WERI-Rb-1 (cell line): ENCODE data around the gene APLP2.

Source experiments
- DNase-seq: peaks from one replicate; pipeline ENCODE4 v3.0.0-alpha.2; 2020
- H3K27ac ChIP-seq: fragments of 250-450 bp; sonication (Bioruptor Pico); 2 replicates; pipeline ENCODE4 v1.5.1; 2020; ENCODE audit warnings: mild to moderate bottlenecking, moderate library complexity
- H3K27me3 ChIP-seq: fragments of 250-450 bp; sonication (Bioruptor Pico); 2 replicates; pipeline ENCODE4 v1.5.1; 2021; ENCODE audit warnings: mild to moderate bottlenecking, low read depth, moderate library complexity; ENCODE audit not compliant: insufficient read depth, severe bottlenecking
- H3K36me3 ChIP-seq: fragments of 250-450 bp; sonication (Bioruptor Pico); 2 replicates; pipeline ENCODE4 v1.5.1; 2020; ENCODE audit warnings: mild to moderate bottlenecking, moderate library complexity
- H3K4me3 ChIP-seq: 2 replicates; pipeline ENCODE4 v1.5.1; 2011; ENCODE audit warnings: low read depth, mild to moderate bottlenecking, control low read depth, low read length
- H3K9me3 ChIP-seq: fragments of 250-450 bp; sonication (Bioruptor Pico); 2 replicates; pipeline ENCODE4 v1.5.1; 2021; ENCODE audit warnings: mild to moderate bottlenecking, moderate library complexity; ENCODE audit not compliant: severe bottlenecking
- TF ChIP-seq, protein P1 (sequence below): IDR thresholded peaks from 2 replicates; pipeline ENCODE4 v1.5.1; 2011; ENCODE audit warnings: low read depth, mild to moderate bottlenecking, control low read depth, inconsistent platforms, low read length

APLP2 gene

DNA sequence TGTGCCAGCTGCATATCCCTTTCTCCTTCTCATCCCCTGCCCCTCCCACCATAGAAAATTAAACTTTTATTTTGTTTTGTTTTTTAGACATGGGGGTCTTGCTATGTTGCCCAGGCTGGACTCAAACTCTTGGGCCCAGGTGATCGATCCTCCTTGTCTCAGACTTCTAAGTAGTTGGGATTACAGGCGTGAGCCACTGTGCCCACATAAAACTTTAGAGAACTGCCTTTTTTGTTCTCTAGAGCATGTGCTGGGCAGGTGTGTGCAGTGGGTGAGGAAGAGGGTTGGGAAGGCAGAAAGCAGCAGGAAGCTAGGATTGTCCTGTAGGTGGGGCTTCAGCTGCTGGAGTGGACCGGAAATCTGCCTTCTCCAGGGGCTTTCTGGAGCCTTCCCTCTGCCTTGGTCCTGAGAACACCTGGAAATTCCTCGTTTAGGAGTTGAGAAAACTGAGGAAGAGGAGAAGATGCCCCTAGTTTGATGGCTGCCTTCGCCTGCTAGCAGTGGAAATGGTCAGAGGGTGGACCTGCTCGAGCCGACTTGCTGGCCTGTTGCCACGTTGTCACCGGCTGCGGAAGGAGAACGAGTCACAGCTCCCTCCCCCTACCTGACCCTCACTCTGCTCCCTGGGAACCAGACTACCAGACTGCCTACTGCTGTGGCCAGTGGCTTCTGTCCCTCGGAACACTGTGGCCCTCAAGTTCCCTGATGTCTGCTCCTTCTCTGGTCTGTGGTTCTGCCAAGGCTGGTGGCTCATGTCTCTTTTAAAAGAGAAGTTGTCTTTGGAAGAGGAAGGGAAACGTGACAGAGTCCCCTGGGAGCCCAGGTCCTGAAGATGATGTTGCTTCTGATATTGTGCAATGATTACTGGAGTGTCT lies 93.9 kb downstream of the APLP2 start:
- no peak overlapping the region for H3K4me3 ChIP-seq
- H3K27me3 ChIP-seq, result no peaks in the 10 kb centered on the region
- TF ChIP-seq, protein P1, sequence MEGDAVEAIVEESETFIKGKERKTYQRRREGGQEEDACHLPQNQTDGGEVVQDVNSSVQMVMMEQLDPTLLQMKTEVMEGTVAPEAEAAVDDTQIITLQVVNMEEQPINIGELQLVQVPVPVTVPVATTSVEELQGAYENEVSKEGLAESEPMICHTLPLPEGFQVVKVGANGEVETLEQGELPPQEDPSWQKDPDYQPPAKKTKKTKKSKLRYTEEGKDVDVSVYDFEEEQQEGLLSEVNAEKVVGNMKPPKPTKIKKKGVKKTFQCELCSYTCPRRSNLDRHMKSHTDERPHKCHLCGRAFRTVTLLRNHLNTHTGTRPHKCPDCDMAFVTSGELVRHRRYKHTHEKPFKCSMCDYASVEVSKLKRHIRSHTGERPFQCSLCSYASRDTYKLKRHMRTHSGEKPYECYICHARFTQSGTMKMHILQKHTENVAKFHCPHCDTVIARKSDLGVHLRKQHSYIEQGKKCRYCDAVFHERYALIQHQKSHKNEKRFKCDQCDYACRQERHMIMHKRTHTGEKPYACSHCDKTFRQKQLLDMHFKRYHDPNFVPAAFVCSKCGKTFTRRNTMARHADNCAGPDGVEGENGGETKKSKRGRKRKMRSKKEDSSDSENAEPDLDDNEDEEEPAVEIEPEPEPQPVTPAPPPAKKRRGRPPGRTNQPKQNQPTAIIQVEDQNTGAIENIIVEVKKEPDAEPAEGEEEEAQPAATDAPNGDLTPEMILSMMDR, result no peak
- DNase-seq, result no peak
- no peaks in the 10 kb centered on the region for H3K9me3 ChIP-seq
- H3K36me3 ChIP-seq, result no peaks in the 10 kb centered on the region
- no peak overlapping the region for H3K27ac ChIP-seq

DNA sequence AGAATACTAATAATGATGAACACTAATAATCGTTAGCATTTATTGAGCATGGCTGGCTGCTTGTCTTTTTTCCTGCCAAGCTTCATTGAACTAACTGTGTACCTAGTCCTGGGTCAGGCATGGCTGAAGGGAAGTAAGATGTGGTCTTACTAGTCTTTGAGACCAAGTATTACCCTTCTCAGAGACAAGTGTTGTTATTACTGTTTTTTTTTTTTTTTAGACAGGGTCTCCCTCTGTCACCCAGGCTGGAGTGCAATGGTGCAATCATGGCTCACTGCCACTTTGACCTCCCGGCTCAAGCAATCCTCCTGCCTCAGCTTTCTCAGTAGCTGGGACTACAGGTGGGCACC lies 94.5 kb downstream of the APLP2 start:
- no peaks in the 10 kb centered on the region for H3K27me3 ChIP-seq
- no peak for DNase-seq
- H3K9me3 ChIP-seq, result no peaks in the 10 kb centered on the region
- H3K27ac ChIP-seq, result no peak overlapping the region
- TF ChIP-seq, protein P1, result no peak
- H3K36me3 ChIP-seq, result no peaks in the 10 kb centered on the region
- no peak overlapping the region for H3K4me3 ChIP-seq

DNA sequence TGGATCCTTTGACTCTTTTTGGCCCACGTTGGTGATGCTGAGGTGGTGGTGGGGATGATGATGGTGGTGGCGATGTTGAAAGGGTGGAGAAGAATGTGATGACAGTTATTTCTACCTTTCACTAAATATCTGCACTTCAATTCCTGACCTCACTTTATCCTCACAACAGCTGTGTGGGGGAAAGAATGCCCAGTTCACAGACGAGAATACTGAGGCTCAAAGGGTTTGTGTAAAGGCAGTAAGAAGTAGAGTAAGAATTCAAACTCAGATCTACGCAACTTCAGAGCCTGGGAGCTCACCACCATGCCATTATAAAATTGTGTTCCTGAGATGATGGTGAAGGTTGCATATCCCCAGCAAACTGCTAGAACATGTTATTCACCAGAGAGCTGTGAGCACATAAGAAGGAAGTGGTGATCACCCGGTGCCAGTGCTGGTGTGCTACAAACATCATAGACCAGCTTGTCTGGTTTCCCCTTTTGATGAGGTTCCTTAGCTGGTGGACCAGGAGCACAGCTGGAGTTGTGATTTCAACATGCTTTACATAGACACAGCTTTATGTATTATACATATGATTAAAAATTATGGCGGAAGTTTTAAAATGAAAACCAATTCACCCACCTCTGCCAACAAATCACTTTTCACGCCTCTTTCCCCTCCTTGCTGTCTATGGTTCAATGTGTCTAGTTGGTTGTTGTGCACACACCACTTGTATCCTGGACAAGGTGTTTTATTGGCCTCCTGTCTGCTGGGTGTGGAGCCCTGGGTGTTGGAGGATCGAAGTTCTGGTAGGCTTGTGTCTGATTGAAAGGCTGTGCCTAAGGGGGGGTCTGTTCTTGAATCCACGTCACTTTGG lies 96.1 kb downstream of the APLP2 start:
- no peak overlapping the region; the same call in 1 of the 2 replicates for H3K27ac ChIP-seq
- no peaks in the 10 kb centered on the region for H3K9me3 ChIP-seq
- H3K27me3 ChIP-seq, result no peaks in the 10 kb centered on the region
- TF ChIP-seq, protein P1, result no peak
- H3K36me3 ChIP-seq, result no peaks in the 10 kb centered on the region
- no peak overlapping the region for H3K4me3 ChIP-seq
- no peak for DNase-seq

DNA sequence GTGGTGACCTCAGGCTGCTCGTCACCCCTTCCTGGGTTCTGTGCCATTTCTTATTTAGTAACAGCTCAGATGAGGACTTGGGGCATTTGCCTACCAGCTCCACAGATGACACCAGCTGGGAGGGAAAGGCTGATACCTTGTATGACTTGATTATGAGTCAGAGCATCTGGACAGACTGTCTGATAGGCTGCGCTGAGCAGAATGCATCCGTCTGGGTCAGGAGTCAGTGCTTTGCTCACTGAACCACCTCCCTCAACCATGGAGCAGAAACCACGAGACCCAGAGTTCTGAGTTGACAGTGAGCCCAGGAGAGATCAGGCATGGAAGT lies 96.7 kb downstream of the APLP2 start:
- no peaks in the 10 kb centered on the region for H3K36me3 ChIP-seq
- TF ChIP-seq, protein P1, result no peak
- DNase-seq, result peak; percentile 67
- H3K9me3 ChIP-seq, result no peaks in the 10 kb centered on the region
- no peak overlapping the region; the same call in 1 of the 2 replicates for H3K27ac ChIP-seq
- no peaks in the 10 kb centered on the region for H3K27me3 ChIP-seq
- no peak overlapping the region for H3K4me3 ChIP-seq

DNA sequence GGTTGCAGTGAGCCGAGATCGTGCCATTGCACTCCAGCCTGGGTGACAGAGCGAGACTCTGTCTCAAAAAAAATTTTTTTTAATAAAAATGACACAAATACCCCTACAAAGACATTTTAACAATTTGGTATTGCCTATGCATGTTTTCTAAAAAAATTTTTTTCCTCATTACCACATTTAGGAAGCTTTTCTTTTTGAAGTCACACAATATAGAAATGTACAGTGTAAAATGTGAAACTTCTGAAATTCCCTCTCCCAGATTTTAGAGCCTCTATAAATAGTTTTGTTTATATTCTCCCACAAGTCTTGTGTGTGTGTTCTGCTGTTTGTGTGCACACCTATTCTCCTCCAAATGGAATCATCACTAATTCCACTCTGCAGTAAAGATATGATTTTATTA lies 97.5 kb downstream of the APLP2 start:
- Histone ChIP-seq H3K27me3 (no peaks in the 10 kb centered on the region), H3K4me3 (no peak overlapping the region), H3K36me3 (no peaks in the 10 kb centered on the region), H3K9me3 (no peaks in the 10 kb centered on the region), H3K27ac (no peak overlapping the region)
- TF ChIP-seq, protein P1, result no peak
- DNase-seq, result no peak
